ENCODE results near the gene RSPH6A.

RSPH6A gene

DNA sequence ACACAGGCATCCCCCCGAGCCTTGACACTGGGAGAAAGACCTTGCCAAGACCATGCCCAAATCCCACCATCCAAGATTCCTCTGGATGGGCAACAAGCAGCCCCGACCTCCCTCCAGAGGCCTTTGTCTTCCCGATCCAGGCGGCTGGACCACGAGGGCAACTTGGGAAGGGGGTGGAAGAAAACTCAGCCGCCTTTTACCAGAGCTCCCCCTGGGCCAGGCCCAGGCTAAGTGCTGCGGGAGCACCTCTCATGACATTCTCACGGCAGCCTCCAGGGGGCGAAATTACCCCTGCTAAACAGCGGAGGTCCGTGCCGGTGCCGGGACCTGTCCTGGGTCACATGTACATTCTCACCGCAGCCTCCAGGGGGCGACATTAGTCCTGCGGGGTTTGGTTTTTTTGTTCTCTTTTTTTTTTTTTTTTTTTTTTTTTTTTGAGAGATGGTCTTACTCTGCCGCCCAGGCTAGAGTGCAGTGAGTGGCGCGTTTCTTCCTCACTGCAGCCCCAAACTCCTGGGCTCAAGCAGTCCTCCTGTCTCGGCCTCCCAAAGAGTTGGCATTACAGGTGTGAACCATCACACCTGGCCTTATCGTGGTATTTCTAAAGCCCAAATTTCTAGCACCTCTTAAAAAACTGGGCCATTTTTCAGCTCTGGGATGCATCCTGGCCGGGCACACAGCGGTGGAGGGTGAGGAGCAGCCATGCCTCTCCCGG is 2.1 kb upstream of the RSPH6A start:
- CTCF ChIA-PET, result interaction anchor here (0.5 to 3.4 kb wide), 68 partner anchors 9 to 1194 kb away, joined by 3 to 80 read pairs (median 4); partner anchors contain the start of genes CCDC61, DMPK, DMWD and FOXA3
- Histone ChIP-seq H3K4me3 (ENCODE audit: low read depth, low read length) (no peak overlapping the region), H3K4me1 (ENCODE audit: control insufficient read depth, insufficient read depth, low read length) (peaks cover 4% of the 10 kb centered on the region; the same call in 1 of the 2 replicates), H3K9me3 (ENCODE audit: control insufficient read depth, insufficient read depth, low read depth, low read length) (no peaks in the 10 kb centered on the region), H3K36me3 (ENCODE audit: control insufficient read depth in 2 of 2, insufficient read depth in 1 of 2, low read length in 2 of 2) (peaks cover 0 to 35% of the 10 kb centered on the region in 2 experiments; a peak in 2 of 3 replicates), H3K27ac (ENCODE audit: extremely low read depth, low read depth, low read length) (peak overlapping the region; percentile 56)
- POLR2A ChIA-PET, result interaction anchor here (0.6 to 1.6 kb wide), 11 partner anchors 8 to 202 kb away, joined by 3 to 7 read pairs (median 3); partner anchors contain the start of genes CCDC61, QPCTL and SYMPK
- TF ChIP-seq TRIM28 (IDR thresholded peaks at IDR 0.05; ENCODE audit: borderline replicate concordance, low read length) (no peak), ZNF670 (tag by site-specific recombination; IDR thresholded peaks at IDR 0.05; ENCODE audit: low read depth) (no peak), ZNF558 (tag by site-specific recombination; IDR thresholded peaks at IDR 0.05) (no peak), ZNF341 (tag by site-specific recombination; IDR thresholded peaks at IDR 0.05; ENCODE audit: low read depth) (no peak), ZFP3 (tag by site-specific recombination; IDR thresholded peaks at IDR 0.05; ENCODE audit: low read depth) (no peak), ZNF266 (tag by site-specific recombination; IDR thresholded peaks at IDR 0.05; ENCODE audit: low read depth) (no peak), ZFP69B (tag by site-specific recombination; IDR thresholded peaks at IDR 0.05) (no peak), ZNF654 (tag by site-specific recombination; IDR thresholded peaks at IDR 0.05; ENCODE audit: low read depth) (peak; percentile 39), ZNF366 (tag by site-specific recombination; conservative IDR thresholded peaks at IDR 0.05) (no peak), ZNF211 (tag by site-specific recombination; IDR thresholded peaks at IDR 0.05; ENCODE audit: low read depth) (no peak), ZNF155 (tag by site-specific recombination; IDR thresholded peaks at IDR 0.05) (no peak), KLF7 (tag by site-specific recombination; IDR thresholded peaks at IDR 0.05; ENCODE audit: borderline replicate concordance) (no peak), EGR2 (tag by site-specific recombination; IDR thresholded peaks at IDR 0.05; ENCODE audit: low read depth) (no peak), ZNF658 (tag by site-specific recombination; IDR thresholded peaks at IDR 0.05) (no peak), KLF1 (tag by site-specific recombination; IDR thresholded peaks at IDR 0.05) (no peak), ZNF37A (tag by site-specific recombination; IDR thresholded peaks at IDR 0.05) (no peak), ZNF24 (tag by site-specific recombination; IDR thresholded peaks at IDR 0.05) (no peak), ZNF148 (tag by site-specific recombination; IDR thresholded peaks at IDR 0.05; ENCODE audit: borderline replicate concordance) (no peak), ZNF792 (tag by site-specific recombination; IDR thresholded peaks at IDR 0.05) (no peak), ZNF629 (tag by site-specific recombination; IDR thresholded peaks at IDR 0.05) (peak; percentile 26; the same call in 1 of the 2 replicates), KLF8 (tag by site-specific recombination; IDR thresholded peaks at IDR 0.05) (0 out of 2 replicates have a peak, but pooled peaks have one; percentile 29), ZNF335 (tag by site-specific recombination; conservative IDR thresholded peaks at IDR 0.05) (0 out of 2 replicates have a peak, but pooled peaks have one; percentile 27), ZNF529 (tag by site-specific recombination; IDR thresholded peaks at IDR 0.05; ENCODE audit: insufficient replicate concordance) (no peak), BCL11B (tag by site-specific recombination; IDR thresholded peaks at IDR 0.05; ENCODE audit: low read depth) (no peak), CTCF (tag by site-specific recombination; IDR thresholded peaks at IDR 0.05) (peak; percentile 99), ZNF777 (tag by site-specific recombination; IDR thresholded peaks at IDR 0.05; ENCODE audit: borderline replicate concordance) (no peak), ZNF292 (tag by site-specific recombination; IDR thresholded peaks at IDR 0.05; ENCODE audit: borderline replicate concordance, low read depth) (no peak), GLI4 (tag by site-specific recombination; IDR thresholded peaks at IDR 0.05) (no peak), SCRT2 (tag by site-specific recombination; IDR thresholded peaks at IDR 0.05) (no peak), ZNF138 (tag by site-specific recombination; IDR thresholded peaks at IDR 0.05; ENCODE audit: borderline replicate concordance) (no peak), ZSCAN30 (tag by site-specific recombination; IDR thresholded peaks at IDR 0.05) (peak; percentile 53; the same call in 1 of the 2 replicates)
- TF ChIP-seq, protein P1, sequence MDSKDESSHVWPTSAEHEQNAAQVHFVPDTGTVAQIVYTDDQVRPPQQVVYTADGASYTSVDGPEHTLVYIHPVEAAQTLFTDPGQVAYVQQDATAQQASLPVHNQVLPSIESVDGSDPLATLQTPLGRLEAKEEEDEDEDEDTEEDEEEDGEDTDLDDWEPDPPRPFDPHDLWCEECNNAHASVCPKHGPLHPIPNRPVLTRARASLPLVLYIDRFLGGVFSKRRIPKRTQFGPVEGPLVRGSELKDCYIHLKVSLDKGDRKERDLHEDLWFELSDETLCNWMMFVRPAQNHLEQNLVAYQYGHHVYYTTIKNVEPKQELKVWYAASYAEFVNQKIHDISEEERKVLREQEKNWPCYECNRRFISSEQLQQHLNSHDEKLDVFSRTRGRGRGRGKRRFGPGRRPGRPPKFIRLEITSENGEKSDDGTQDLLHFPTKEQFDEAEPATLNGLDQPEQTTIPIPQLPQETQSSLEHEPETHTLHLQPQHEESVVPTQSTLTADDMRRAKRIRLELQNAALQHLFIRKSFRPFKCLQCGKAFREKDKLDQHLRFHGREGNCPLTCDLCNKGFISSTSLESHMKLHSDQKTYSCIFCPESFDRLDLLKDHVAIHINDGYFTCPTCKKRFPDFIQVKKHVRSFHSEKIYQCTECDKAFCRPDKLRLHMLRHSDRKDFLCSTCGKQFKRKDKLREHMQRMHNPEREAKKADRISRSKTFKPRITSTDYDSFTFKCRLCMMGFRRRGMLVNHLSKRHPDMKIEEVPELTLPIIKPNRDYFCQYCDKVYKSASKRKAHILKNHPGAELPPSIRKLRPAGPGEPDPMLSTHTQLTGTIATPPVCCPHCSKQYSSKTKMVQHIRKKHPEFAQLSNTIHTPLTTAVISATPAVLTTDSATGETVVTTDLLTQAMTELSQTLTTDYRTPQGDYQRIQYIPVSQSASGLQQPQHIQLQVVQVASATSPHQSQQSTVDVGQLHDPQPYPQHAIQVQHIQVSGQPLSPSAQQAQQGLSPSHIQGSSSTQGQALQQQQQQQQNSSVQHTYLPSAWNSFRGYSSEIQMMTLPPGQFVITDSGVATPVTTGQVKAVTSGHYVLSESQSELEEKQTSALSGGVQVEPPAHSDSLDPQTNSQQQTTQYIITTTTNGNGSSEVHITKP (tag by site-specific recombination; IDR thresholded peaks at IDR 0.05), result peak; percentile 93

Data from HEK293 (cell line).